ENCODE measurements around the gene LMBR1L.

Gene LMBR1L

GRCh38 chr12:49050507-49051372 is 59.9 kb downstream of the LMBR1L start:
- no peak for DNase-seq

- no peak for DNase-seq
These were observed 61.0 kb downstream of the LMBR1L start for GRCh38 chr12:49049566-49050224.

DNA sequence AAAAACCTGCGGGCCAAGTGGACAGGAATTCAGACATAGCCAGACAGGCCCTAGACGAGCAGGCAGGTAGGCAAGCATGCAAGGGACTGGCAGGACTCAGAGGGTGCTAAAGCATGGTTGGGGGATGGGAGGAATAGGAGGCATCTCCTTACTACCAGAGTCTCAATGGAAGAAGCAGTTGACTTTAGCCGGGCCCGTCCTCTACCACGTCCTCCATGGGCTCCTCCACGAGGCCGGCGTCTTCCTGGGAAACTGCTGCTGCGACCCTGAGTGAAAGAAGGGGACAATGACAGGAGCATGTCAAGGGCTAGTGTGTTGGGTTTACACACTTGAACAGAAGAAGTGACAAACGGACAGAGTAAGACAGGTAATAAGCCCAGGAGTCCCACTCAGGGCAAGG is 61.7 kb downstream of the LMBR1L start:
- DNase-seq = no peak

All from CD4-positive, alpha-beta T cell treated with Interleukin-15 for 1 hour (primary cell).